Measurements from ENCODE around the gene CARNS1. TPM values are rescaled to one million over a fixed set of nuclear protein-coding genes. Genes with fewer than 3 reads are reported as not detected.

CARNS1 gene
- total and polyA plus RNA-seq, 2 of the 13 experiments (the other 11 are each of a cell fraction or from before 2014, with no cell fraction given), result not detected

GRCh38 chr11:67409781-67410368 is 5.6 kb upstream of the CARNS1 start (continued):
- TF ChIP-seq HMGXB4 (CRISPR knock-in tag; IDR thresholded peaks at IDR 0.05; ENCODE audit: borderline replicate concordance in 1 of 2, low read depth in 1 of 2) (no peak), BCL6 (CRISPR knock-in tag; IDR thresholded peaks at IDR 0.05) (no peak), ZNF577 (CRISPR knock-in tag; IDR thresholded peaks at IDR 0.05; ENCODE audit: borderline replicate concordance, low read depth) (no peak), RCOR2 (CRISPR knock-in tag; IDR thresholded peaks at IDR 0.05) (no peak), ZSCAN5A (CRISPR knock-in tag; IDR thresholded peaks at IDR 0.05; ENCODE audit: borderline replicate concordance) (no peak), TRIM22 (IDR thresholded peaks at IDR 0.05) (no peak), ZNF891 (CRISPR knock-in tag; IDR thresholded peaks at IDR 0.05) (no peak), PCBP1 (IDR thresholded peaks at IDR 0.05; ENCODE audit: borderline replicate concordance, low read depth, low read length) (0 out of 2 replicates have a peak, but pooled peaks have one; percentile 63), FOXA1 (IDR thresholded peaks at IDR 0.05) (no peak), FOXA1 (CRISPR knock-in tag; IDR thresholded peaks at IDR 0.05) (0 out of 2 replicates have a peak, but pooled peaks have one; percentile 37), ZNF639 (CRISPR knock-in tag; conservative IDR thresholded peaks at IDR 0.05) (no peak), FOXA3 (CRISPR knock-in tag; IDR thresholded peaks at IDR 0.05) (peak; percentile 55), ZNF562 (CRISPR knock-in tag; IDR thresholded peaks at IDR 0.05; ENCODE audit: borderline replicate concordance) (no peak), ZNF430 (CRISPR knock-in tag; IDR thresholded peaks at IDR 0.05) (no peak), SP140L (CRISPR knock-in tag; IDR thresholded peaks at IDR 0.05; ENCODE audit: borderline replicate concordance) (no peak), ZNF142 (CRISPR knock-in tag; IDR thresholded peaks at IDR 0.05) (no peak), ZNF616 (CRISPR knock-in tag; IDR thresholded peaks at IDR 0.05; ENCODE audit: low read depth) (no peak)
